A204.1 (cell line): ENCODE data around the gene DPP4.

Experiments
- FAIRE-seq: peaks from 2 replicates; lab custom pipeline; 2012; peaks lifted over from hg19 to GRCh38; lab: Jason Lieb, UNC

The DPP4 gene

GRCh38 chr2:162073888-162074631 is at the start of gene DPP4:
TSS of gene DPP4 (minus strand) at chr2:162074215. CDS start at chr2:162073981, 234 bp downstream.
- no peak for FAIRE-seq

GRCh38 chr2:162118166-162119031 is 44.4 kb upstream of the DPP4 start:
- FAIRE-seq, result no peak

GRCh38 chr2:162116352-162116751 is 42.3 kb upstream of the DPP4 start:
- no peak for FAIRE-seq

- no peak for FAIRE-seq
Measured at GRCh38 chr2:162115076-162115475, 41.1 kb upstream of the DPP4 start.

GRCh38 chr2:162114271-162114670 is 40.3 kb upstream of the DPP4 start:
- no peak for FAIRE-seq

GRCh38 chr2:162113776-162114168 is 39.8 kb upstream of the DPP4 start:
- no peak for FAIRE-seq

- no peak for FAIRE-seq
Measured at GRCh38 chr2:162113088-162113775, 39.2 kb upstream of the DPP4 start.

- no peak for FAIRE-seq
Measured at GRCh38 chr2:162111958-162112850, 38.2 kb upstream of the DPP4 start.

GRCh38 chr2:162107361-162107901 is 33.4 kb upstream of the DPP4 start:
- no peak for FAIRE-seq

- FAIRE-seq, result no peak
Measured at GRCh38 chr2:162106746-162107145, 32.7 kb upstream of the DPP4 start.

- no peak for FAIRE-seq
Measured at GRCh38 chr2:162106146-162106551, 32.1 kb upstream of the DPP4 start.

- no peak for FAIRE-seq
Measured at GRCh38 chr2:162103443-162104009, 29.5 kb upstream of the DPP4 start.

- no peak for FAIRE-seq
Measured at GRCh38 chr2:162100579-162100978, 26.6 kb upstream of the DPP4 start.

GRCh38 chr2:162099836-162100235 is 25.8 kb upstream of the DPP4 start:
- no peak for FAIRE-seq

GRCh38 chr2:162092658-162093556 is 18.9 kb upstream of the DPP4 start:
- FAIRE-seq, result no peak

- no peak for FAIRE-seq
Measured at GRCh38 chr2:162092008-162092390, 18.0 kb upstream of the DPP4 start.

- FAIRE-seq, result no peak
Measured at GRCh38 chr2:162091325-162092007, 17.5 kb upstream of the DPP4 start.

- no peak for FAIRE-seq
Measured at GRCh38 chr2:162090109-162090508, 16.1 kb upstream of the DPP4 start.

GRCh38 chr2:162086904-162087303 is 12.9 kb upstream of the DPP4 start:
- FAIRE-seq, result no peak
